Lower leg skin (tissue), 3 donors: ENCODE data around the gene SMIM41.

Source experiments
- POLR2A ChIP-seq, 2 donors: fragments of 450-650 bp; IDR thresholded peaks; one replicate each; pipeline ENCODE4 v1.6.1; 2016 to 2017; ENCODE audit warnings: antibody characterized with exemption in 2 of 2, mild to moderate bottlenecking in 1 of 2, moderate library complexity in 1 of 2
- TF ChIP-seq, protein P1 (sequence below), 3 donors: fragments of 450-650 bp; IDR thresholded peaks; one replicate each; pipeline ENCODE4 v1.5.1; 2016; ENCODE audit warnings: antibody characterized with exemption in 3 of 3, mild to moderate bottlenecking in 3 of 3, moderate library complexity in 2 of 3

- TF ChIP-seq, protein P1, sequence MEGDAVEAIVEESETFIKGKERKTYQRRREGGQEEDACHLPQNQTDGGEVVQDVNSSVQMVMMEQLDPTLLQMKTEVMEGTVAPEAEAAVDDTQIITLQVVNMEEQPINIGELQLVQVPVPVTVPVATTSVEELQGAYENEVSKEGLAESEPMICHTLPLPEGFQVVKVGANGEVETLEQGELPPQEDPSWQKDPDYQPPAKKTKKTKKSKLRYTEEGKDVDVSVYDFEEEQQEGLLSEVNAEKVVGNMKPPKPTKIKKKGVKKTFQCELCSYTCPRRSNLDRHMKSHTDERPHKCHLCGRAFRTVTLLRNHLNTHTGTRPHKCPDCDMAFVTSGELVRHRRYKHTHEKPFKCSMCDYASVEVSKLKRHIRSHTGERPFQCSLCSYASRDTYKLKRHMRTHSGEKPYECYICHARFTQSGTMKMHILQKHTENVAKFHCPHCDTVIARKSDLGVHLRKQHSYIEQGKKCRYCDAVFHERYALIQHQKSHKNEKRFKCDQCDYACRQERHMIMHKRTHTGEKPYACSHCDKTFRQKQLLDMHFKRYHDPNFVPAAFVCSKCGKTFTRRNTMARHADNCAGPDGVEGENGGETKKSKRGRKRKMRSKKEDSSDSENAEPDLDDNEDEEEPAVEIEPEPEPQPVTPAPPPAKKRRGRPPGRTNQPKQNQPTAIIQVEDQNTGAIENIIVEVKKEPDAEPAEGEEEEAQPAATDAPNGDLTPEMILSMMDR (IDR thresholded peaks at IDR 0.05), result no peak
- no peak for TF ChIP-seq POLR2A (IDR thresholded peaks at IDR 0.05)
Observed at GRCh38 chr12:52044292-52044983, 35.1 kb upstream of the SMIM41 start.
